HG03439 (cell line): ENCODE measurements around the gene POC1B.

Experiments
- ATAC-seq: cut with Tn5 transposase; IDR thresholded peaks from one replicate; pipeline ENCODE4 v1.9.1; 2021; ENCODE audit warnings: mild to moderate bottlenecking, moderate library complexity; ENCODE audit not compliant: unreplicated experiment

POC1B gene

GRCh38 chr12:89539426-89540223, 13.8 kb upstream of the POC1B start:
- no peak for ATAC-seq

- ATAC-seq: no peak
Measured at GRCh38 chr12:89538897-89539296, 13.1 kb upstream of the POC1B start.

- ATAC-seq: no peak
Measured at GRCh38 chr12:89537389-89537788, 11.5 kb upstream of the POC1B start.

GRCh38 chr12:89529738-89530137, 3.9 kb upstream of the POC1B start:
- no peak for ATAC-seq

- ATAC-seq: no peak
Measured at GRCh38 chr12:89528434-89528833, 2.6 kb upstream of the POC1B start.

- ATAC-seq: peak; percentile 35
Measured at GRCh38 chr12:89525305-89525823, 483 bp downstream of the POC1B start.

GRCh38 chr12:89524541-89525304, 1.1 kb downstream of the POC1B start, which contains the start of gene GALNT4:
Gene GALNT4, minus strand, starts transcription at chr12:89524796. Its CDS starts 247 bp downstream, at chr12:89524549.
- ATAC-seq: peak; percentile 76

GRCh38 chr12:89523843-89524540, 1.9 kb downstream of the POC1B start:
- no peak for ATAC-seq

- no peak for ATAC-seq
Measured at GRCh38 chr12:89523393-89523792, 2.5 kb downstream of the POC1B start.

- ATAC-seq: no peak
Measured at GRCh38 chr12:89521364-89522223, 4.3 kb downstream of the POC1B start.

- ATAC-seq: no peak
Measured at GRCh38 chr12:89517720-89518119, 8.1 kb downstream of the POC1B start.

GRCh38 chr12:89516633-89517032, 9.2 kb downstream of the POC1B start:
- ATAC-seq: no peak

GRCh38 chr12:89514751-89515150, 11.1 kb downstream of the POC1B start:
- no peak for ATAC-seq

GRCh38 chr12:89513544-89513943, 12.3 kb downstream of the POC1B start:
- ATAC-seq: no peak

- ATAC-seq: no peak
Measured at GRCh38 chr12:89507015-89507824, 18.6 kb downstream of the POC1B start.

- no peak for ATAC-seq
Measured at GRCh38 chr12:89506050-89506449, 19.8 kb downstream of the POC1B start.

- ATAC-seq: no peak
Measured at GRCh38 chr12:89504560-89505346, 21.1 kb downstream of the POC1B start.

GRCh38 chr12:89501793-89502192, 24.1 kb downstream of the POC1B start:
- ATAC-seq: no peak

- no peak for ATAC-seq
Measured at GRCh38 chr12:89499857-89500256, 26.0 kb downstream of the POC1B start.
